Astrocyte (in vitro differentiated cells and primary cell): ENCODE data around the gene PLA2G4A.

Source experiments
- CTCF ChIP-seq: IDR thresholded peaks from 2 replicates; pipeline ENCODE4 v1.5.1; 2011; ENCODE audit warnings: low read depth, mild to moderate bottlenecking, inconsistent platforms, low read length, moderate library complexity; ENCODE audit not compliant: insufficient read depth
- EZH2 ChIP-seq: IDR thresholded peaks from 2 replicates; pipeline ENCODE4 v1.6.1; 2012; ENCODE audit warnings: mild to moderate bottlenecking, low read length, inconsistent platforms; ENCODE audit not compliant: insufficient read depth

GRCh38 chr1:186977266-186977957 is 148.7 kb downstream of the PLA2G4A start:
- TF ChIP-seq CTCF (no peak), EZH2 (no peak)
